Activated CD4-positive, alpha-beta memory T cell treated with anti-CD3 and anti-CD28 coated beads, Interleukin-2, amount 10 ng/mL, durations not matched to agents 7 days and 5 days (primary cell): ENCODE results near the gene SHCBP1. TPM values are rescaled to one million over a fixed set of nuclear protein-coding genes. Genes with fewer than 3 reads are reported as not detected.

Experiments used
- CTCF ChIA-PET: fragments of 350-600 bp; sonication (Branson Sonifier 250); formaldehyde crosslinking; loops from one replicate; lab custom pipeline; 2021; ENCODE audit warnings: antibody characterized with exemption, inconsistent platforms; lab: Charles Lee
- POLR2A ChIA-PET: fragments of 350-600 bp; sonication (Branson Sonifier 250); formaldehyde crosslinking; loops from one replicate; lab custom pipeline; 2021; ENCODE audit warnings: antibody characterized with exemption; lab: Charles Lee
- DNase-seq: peaks from one replicate; pipeline ENCODE4 v3.0.0-alpha.2; 2020
- H3K27ac Mint-ChIP-seq: one replicate; pipeline ENCODE4 v1.8.0; 2021; ENCODE audit warnings: mild to moderate bottlenecking, mixed read lengths
- H3K27me3 Mint-ChIP-seq: one replicate; pipeline ENCODE4 v1.8.0; 2021; ENCODE audit warnings: mixed read lengths
- H3K36me3 Mint-ChIP-seq: one replicate; pipeline ENCODE4 v1.8.0; 2021; ENCODE audit warnings: low read depth, mixed read lengths
- H3K4me1 Mint-ChIP-seq: one replicate; pipeline ENCODE4 v1.8.0; 2021; ENCODE audit warnings: mixed read lengths
- H3K4me3 Mint-ChIP-seq: one replicate; pipeline ENCODE4 v1.8.0; 2021; ENCODE audit warnings: mild to moderate bottlenecking, mixed read lengths
- H3K9me3 Mint-ChIP-seq: one replicate; pipeline ENCODE4 v1.8.0; 2021; ENCODE audit warnings: mixed read lengths
- total RNA-seq, 2 experiments: library from RNA; stranded (reverse); gene quantifications; one replicate each; pipeline ENCODE4 v1.2.3, GENCODE V29; 2021

Gene SHCBP1
- 10 to 100 TPM; 51.0 to 52.5 TPM for total RNA-seq

GRCh38 chr16:46621006-46621933 is at the start of gene SHCBP1:
Gene SHCBP1, minus strand, starts transcription at chr16:46621379. Its CDS starts 20 bp downstream, at chr16:46621359.
- ChIA-PET POLR2A (interaction anchor here (0.6 to 3.5 kb wide), 19 partner anchors 8 to 352 kb away, joined by 3 to 24 read pairs (median 5); partner anchors contain the start of genes C16orf87, DNAJA2 and ORC6), CTCF (interaction anchor here (1.3 kb wide), 1 partner anchor 287 kb away, joined by 6 read pairs; no protein-coding TSS in a partner anchor)
- H3K27ac Mint-ChIP-seq = peak within 1 kb of the TSS; percentile 91
- H3K4me1 Mint-ChIP-seq = peaks cover 35% of the 10 kb centered on the region
- H3K36me3 Mint-ChIP-seq = peaks cover 29% of the 10 kb centered on the region
- DNase-seq = peak; percentile 89
- H3K27me3 Mint-ChIP-seq = no peaks in the 10 kb centered on the region
- H3K4me3 Mint-ChIP-seq = peak within 1 kb of the TSS; percentile 93
- H3K9me3 Mint-ChIP-seq = no peaks in the 10 kb centered on the region

- peaks cover 13% of the 10 kb centered on the region for H3K4me1 Mint-ChIP-seq
- H3K36me3 Mint-ChIP-seq = peaks cover 62% of the 10 kb centered on the region
- no peak overlapping the region for H3K27ac Mint-ChIP-seq
- DNase-seq = no peak
- no peaks in the 10 kb centered on the region for H3K9me3 Mint-ChIP-seq
- ChIA-PET POLR2A (no interaction called here), CTCF (interaction anchor here (1.6 kb wide), 1 partner anchor 12 kb away, joined by 5 read pairs; no protein-coding TSS in a partner anchor)
- H3K4me3 Mint-ChIP-seq = no peak overlapping the region
- no peaks in the 10 kb centered on the region for H3K27me3 Mint-ChIP-seq
These were observed 40.9 kb upstream of the SHCBP1 start for GRCh38 chr16:46662123-46662522.

DNA sequence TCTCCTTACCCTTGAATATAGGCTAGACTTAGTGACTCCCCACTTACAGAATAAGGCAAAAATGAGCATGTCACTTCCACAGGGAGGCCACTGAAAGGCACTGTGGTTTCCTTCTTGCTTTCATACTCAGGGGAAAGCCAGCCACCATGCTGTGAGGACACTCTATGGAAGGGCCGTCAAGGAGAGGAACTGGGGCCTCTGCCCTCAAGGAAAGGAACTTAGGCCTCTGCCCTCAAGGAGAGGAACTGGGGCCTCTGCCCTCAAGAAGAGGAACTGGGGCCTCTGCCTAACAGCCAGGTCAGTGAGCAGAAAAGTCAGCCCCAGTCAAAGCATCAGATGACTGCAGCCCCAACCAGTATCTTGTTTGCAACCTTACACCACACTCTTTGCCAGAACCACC is 37.7 kb upstream of the SHCBP1 start:
- Mint-ChIP-seq H3K4me3 (no peak overlapping the region), H3K27me3 (no peaks in the 10 kb centered on the region), H3K36me3 (peaks cover 56% of the 10 kb centered on the region), H3K9me3 (no peaks in the 10 kb centered on the region), H3K4me1 (peaks cover 13% of the 10 kb centered on the region), H3K27ac (peak overlapping the region; percentile 24)
- POLR2A ChIA-PET = interaction anchor here (0.7 to 0.8 kb wide), 2 partner anchors 18 to 1397 kb away, joined by 3 read pairs; no protein-coding TSS in a partner anchor
- CTCF ChIA-PET = interaction anchor here (0.8 to 2.3 kb wide), 3 partner anchors 10 to 15 kb away, joined by 3 to 12 read pairs (median 5); no protein-coding TSS in a partner anchor
- DNase-seq = peak; percentile 30

GRCh38 chr16:46651305-46651704 is 30.1 kb upstream of the SHCBP1 start:
- DNase-seq = no peak
- Mint-ChIP-seq H3K27ac (no peak overlapping the region), H3K9me3 (no peaks in the 10 kb centered on the region), H3K36me3 (peaks cover 8% of the 10 kb centered on the region), H3K4me3 (no peak overlapping the region), H3K27me3 (no peaks in the 10 kb centered on the region), H3K4me1 (no peaks in the 10 kb centered on the region)
- ChIA-PET CTCF (no interaction called here), POLR2A (no interaction called here)

DNA sequence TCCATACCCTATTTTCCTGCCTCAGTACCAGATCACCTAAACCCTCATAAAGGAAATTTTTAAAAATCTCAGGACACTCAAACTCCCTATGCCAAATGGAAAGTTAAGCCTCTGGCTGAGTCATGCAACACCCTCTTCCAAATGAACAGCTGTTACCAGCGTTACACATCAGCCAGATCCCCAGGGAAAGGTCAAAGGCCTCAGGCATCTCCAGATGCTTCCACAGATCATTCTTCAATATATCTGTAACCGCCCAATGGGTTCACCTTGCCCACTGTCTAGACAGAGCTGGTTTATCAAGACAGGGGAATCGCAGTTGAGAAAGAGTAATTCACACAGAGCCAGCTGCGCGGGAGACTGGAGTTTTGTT is 29.1 kb upstream of the SHCBP1 start:
- H3K9me3 Mint-ChIP-seq = peaks cover 7% of the 10 kb centered on the region
- peaks cover 6% of the 10 kb centered on the region for H3K36me3 Mint-ChIP-seq
- ChIA-PET CTCF (interaction anchor here (1.0 kb wide), 1 partner anchor 280 kb away, joined by 3 read pairs; no protein-coding TSS in a partner anchor), POLR2A (no interaction called here)
- no peak overlapping the region for H3K4me3 Mint-ChIP-seq
- no peaks in the 10 kb centered on the region for H3K4me1 Mint-ChIP-seq
- DNase-seq = no peak
- H3K27me3 Mint-ChIP-seq = no peaks in the 10 kb centered on the region
- H3K27ac Mint-ChIP-seq = no peak overlapping the region

GRCh38 chr16:46649588-46650253 is 28.5 kb upstream of the SHCBP1 start:
- H3K4me1 Mint-ChIP-seq = no peaks in the 10 kb centered on the region
- peaks cover 11% of the 10 kb centered on the region for H3K9me3 Mint-ChIP-seq
- POLR2A ChIA-PET = no interaction called here
- H3K36me3 Mint-ChIP-seq = peaks cover 6% of the 10 kb centered on the region
- no peak overlapping the region for H3K4me3 Mint-ChIP-seq
- no peaks in the 10 kb centered on the region for H3K27me3 Mint-ChIP-seq
- CTCF ChIA-PET = interaction anchor here (1.0 kb wide), 1 partner anchor 280 kb away, joined by 3 read pairs; no protein-coding TSS in a partner anchor
- DNase-seq = no peak
- H3K27ac Mint-ChIP-seq = no peak overlapping the region

- no peaks in the 10 kb centered on the region for H3K27me3 Mint-ChIP-seq
- peaks cover 12% of the 10 kb centered on the region for H3K36me3 Mint-ChIP-seq
- H3K27ac Mint-ChIP-seq = no peak overlapping the region
- no peak for DNase-seq
- ChIA-PET POLR2A (no interaction called here), CTCF (no interaction called here)
- H3K4me1 Mint-ChIP-seq = no peaks in the 10 kb centered on the region
- H3K9me3 Mint-ChIP-seq = peaks cover 17% of the 10 kb centered on the region
- no peak overlapping the region for H3K4me3 Mint-ChIP-seq
These were observed 27.5 kb upstream of the SHCBP1 start for GRCh38 chr16:46648656-46649055.

DNA sequence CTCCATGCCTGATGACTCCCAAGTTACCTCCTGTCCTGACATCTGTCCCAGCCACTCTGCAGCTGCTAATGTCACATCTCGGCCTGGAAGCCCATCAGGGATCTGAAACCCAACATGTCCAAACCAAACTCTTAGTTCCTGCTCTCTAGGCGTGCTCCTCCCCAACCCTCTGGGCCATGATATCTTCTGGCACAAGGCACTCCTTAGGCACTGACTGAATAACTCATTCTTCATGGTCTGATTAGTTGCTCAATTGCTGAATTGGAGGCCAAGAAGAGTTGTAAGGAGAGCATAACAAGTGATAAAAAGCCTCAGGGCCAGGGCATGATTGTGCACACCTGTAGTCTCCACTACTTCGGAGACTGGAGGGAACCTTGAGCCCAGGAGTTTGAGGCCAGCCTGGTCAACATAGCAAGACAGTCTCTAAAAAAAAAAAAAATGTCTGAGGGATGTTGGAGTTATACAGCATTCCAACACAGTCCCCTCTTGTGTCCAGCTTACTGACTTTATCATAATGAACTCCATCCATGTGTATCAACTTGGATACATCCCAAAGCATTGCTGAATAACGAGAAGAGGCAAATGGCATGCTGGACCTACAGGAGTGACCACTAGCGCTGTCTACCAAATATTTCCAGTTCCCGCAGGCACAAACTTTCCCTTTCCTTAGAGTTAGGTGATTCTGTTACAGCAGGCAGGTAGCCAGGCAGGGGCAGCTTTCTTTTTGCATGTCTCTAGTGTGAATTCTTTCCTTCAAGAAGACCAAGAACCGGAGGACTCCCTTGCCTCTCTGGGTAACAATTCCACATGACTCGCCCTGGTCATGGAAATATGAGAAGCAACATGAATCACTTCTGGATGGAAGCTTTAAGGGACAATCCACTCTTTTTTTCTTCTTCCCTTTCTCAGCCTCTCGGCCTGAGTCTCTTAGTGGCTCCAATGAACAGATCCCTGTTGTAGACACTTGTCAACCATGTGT is 18.1 kb upstream of the SHCBP1 start:
- no peak for DNase-seq
- H3K4me3 Mint-ChIP-seq = no peak overlapping the region
- peaks cover 8% of the 10 kb centered on the region for H3K36me3 Mint-ChIP-seq
- no peaks in the 10 kb centered on the region for H3K27me3 Mint-ChIP-seq
- peaks cover 8% of the 10 kb centered on the region for H3K9me3 Mint-ChIP-seq
- ChIA-PET CTCF (no interaction called here), POLR2A (interaction anchor here (0.9 kb wide), 1 partner anchor 19 kb away, joined by 4 read pairs; no protein-coding TSS in a partner anchor)
- H3K4me1 Mint-ChIP-seq = peaks cover 3% of the 10 kb centered on the region
- H3K27ac Mint-ChIP-seq = no peak overlapping the region

GRCh38 chr16:46632778-46633733 is 11.9 kb upstream of the SHCBP1 start:
- no peak overlapping the region for H3K27ac Mint-ChIP-seq

DNA sequence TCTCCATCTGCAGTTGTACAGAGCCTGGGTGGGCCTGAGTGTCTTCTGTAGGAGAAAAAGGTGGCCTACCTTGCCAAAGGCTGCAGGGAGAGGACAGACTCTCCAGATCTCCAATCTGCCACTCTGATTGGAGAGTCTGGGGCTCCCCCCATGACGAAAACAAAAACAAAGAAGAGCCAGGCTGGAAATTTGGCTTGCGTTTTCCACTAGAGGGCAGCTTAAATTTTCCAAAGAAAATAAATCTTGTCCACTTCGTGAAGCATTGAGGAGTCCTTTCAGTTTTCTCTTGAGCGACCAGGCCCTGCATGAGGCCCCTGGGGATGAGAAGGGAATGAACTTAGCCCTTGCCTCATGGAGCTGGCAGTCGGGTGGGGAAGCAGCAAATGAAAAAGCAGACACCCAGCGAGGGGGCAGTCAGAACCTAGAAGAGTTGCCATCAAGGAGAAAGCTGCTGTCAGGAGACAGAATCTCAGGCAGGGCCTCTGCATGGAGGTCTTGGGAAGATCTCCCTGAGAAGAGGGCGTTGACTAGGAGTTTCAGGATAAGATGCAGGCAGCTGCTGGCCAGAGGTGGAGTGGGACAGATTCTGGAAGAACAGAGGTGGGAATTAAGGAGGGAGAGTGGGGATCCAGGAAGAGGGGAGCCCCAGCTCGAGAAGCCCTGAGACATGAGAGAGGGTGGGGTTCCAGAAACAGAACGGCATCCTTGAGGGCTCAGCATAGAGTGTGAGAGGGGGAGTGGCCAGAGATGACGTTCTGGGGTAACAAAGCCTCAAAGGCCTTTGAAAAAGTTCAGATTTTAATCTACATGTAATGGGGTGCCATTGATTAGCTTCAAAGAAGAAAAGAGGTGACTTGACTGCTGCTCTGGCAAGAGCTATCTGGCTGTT is 8.4 kb upstream of the SHCBP1 start:
- no peaks in the 10 kb centered on the region for H3K36me3 Mint-ChIP-seq
- ChIA-PET CTCF (interaction anchor here (1.3 kb wide), 1 partner anchor 9 kb away, joined by 3 read pairs; no protein-coding TSS in a partner anchor), POLR2A (interaction anchor here (1.0 kb wide), 1 partner anchor 11 kb away, joined by 3 read pairs; no protein-coding TSS in a partner anchor)

More at GRCh38 chr16:46632778-46633733, 11.9 kb upstream of the SHCBP1 start:
- POLR2A ChIA-PET = interaction anchor here (0.7 to 0.8 kb wide), 2 partner anchors 11 to 12 kb away, joined by 3 read pairs; partner anchors contain the start of gene SHCBP1
- Mint-ChIP-seq H3K27me3 (no peaks in the 10 kb centered on the region), H3K9me3 (no peaks in the 10 kb centered on the region), H3K36me3 (no peaks in the 10 kb centered on the region), H3K4me1 (peaks cover 5% of the 10 kb centered on the region), H3K4me3 (no peak overlapping the region)
- CTCF ChIA-PET = interaction anchor here (0.5 to 1.0 kb wide), 2 partner anchors 41 to 56 kb away, joined by 3 read pairs; partner anchors contain the start of gene ORC6
- no peak for DNase-seq

More for the DNA sequence above, 8.4 kb upstream of the SHCBP1 start:
- Mint-ChIP-seq H3K27ac (no peak overlapping the region), H3K9me3 (no peaks in the 10 kb centered on the region), H3K4me1 (peaks cover 2% of the 10 kb centered on the region), H3K27me3 (no peaks in the 10 kb centered on the region), H3K4me3 (no peak overlapping the region)
- no peak for DNase-seq
